ENCODE data around the gene ZWILCH. TPM values are rescaled to one million over a fixed set of nuclear protein-coding genes. Genes with fewer than 3 reads are reported as not detected.

The ZWILCH gene
- total and polyA plus RNA-seq, 2 experiments from 2014 or later = 51.0 to 64.1 TPM

- no peak for TF ChIP-seq ZNF462 (CRISPR knock-in tag; IDR thresholded peaks at IDR 0.05)
Measured at GRCh38 chr15:66580643-66581042, 75.5 kb downstream of the ZWILCH start (continued).

- H3K27ac Mint-ChIP-seq = no peak overlapping the region
- H3K4me1 Mint-ChIP-seq = peaks cover 14% of the 10 kb centered on the region
- no peaks in the 10 kb centered on the region for H3K27me3 ChIP-seq (ENCODE audit: insufficient read depth)
- H3K27ac ChIP-seq (ENCODE audit: low read depth) = no peak overlapping the region
- H3K4me3 ChIP-seq = no peak overlapping the region
- no peak overlapping the region for H2AFZ ChIP-seq
- H4K20me1 ChIP-seq (replicated peaks; ENCODE audit: insufficient read depth) = no peaks in the 10 kb centered on the region
- no peaks in the 10 kb centered on the region for H3F3A ChIP-seq (replicated peaks; ENCODE audit: low read depth)
- H3K36me3 ChIP-seq (ENCODE audit: insufficient read depth) = no peaks in the 10 kb centered on the region
- no peak for ATAC-seq
- H3K27me3 Mint-ChIP-seq (ENCODE audit: insufficient read depth, low read depth, poor library complexity) = peaks cover 3% of the 10 kb centered on the region
- no peaks in the 10 kb centered on the region for H3K9me3 Mint-ChIP-seq
- no peak for DNase-seq (ENCODE audit: low spot score)
- H3K9me2 ChIP-seq (ENCODE audit: insufficient read depth) = 0 out of 2 replicates have a peak, but pooled peaks cover 4% of the 10 kb centered on the region
- no peaks in the 10 kb centered on the region for H3K4me1 ChIP-seq (ENCODE audit: insufficient read depth)
- no peaks in the 10 kb centered on the region for H3K36me3 Mint-ChIP-seq (ENCODE audit: low read depth)
- no peak overlapping the region for H3K4me2 ChIP-seq
- no peaks in the 10 kb centered on the region for H3K79me2 ChIP-seq (replicated peaks; ENCODE audit: insufficient read depth)
- no peak overlapping the region for H3K4me3 Mint-ChIP-seq
- TF ChIP-seq ZNF462 (CRISPR knock-in tag; IDR thresholded peaks at IDR 0.05) (no peak), REST (IDR thresholded peaks at IDR 0.05; ENCODE audit: unreplicated experiment) (no peak), EZH2 (IDR thresholded peaks at IDR 0.05; ENCODE audit: low read depth, unreplicated experiment) (no peak), POLR2AphosphoS5 (IDR thresholded peaks at IDR 0.05; ENCODE audit: low read depth) (no peak), CREB1 (CRISPR knock-in tag; IDR thresholded peaks at IDR 0.05; ENCODE audit: low read depth) (no peak)
Measured at GRCh38 chr15:66581972-66582537, 76.9 kb downstream of the ZWILCH start.

Data from GM23338 (cell line).